Activated CD4-positive, alpha-beta T cell treated with anti-CD3 and anti-CD28 coated beads for 36 hours (primary cell): ENCODE results near the gene SLC10A6. TPM values are rescaled to one million over a fixed set of nuclear protein-coding genes. Genes with fewer than 3 reads are reported as not detected.

ENCODE experiments used
- ATAC-seq: fragments of 200-7000 bp; cut with Tn5 transposase; one replicate; pipeline ENCODE4 v1.10.0; 2021; ENCODE audit warnings: mild to moderate bottlenecking, moderate library complexity
- CTCF ChIA-PET: fragments of 350-600 bp; sonication (Branson Sonifier 250); formaldehyde crosslinking; loops from one replicate; lab custom pipeline; 2021; ENCODE audit warnings: antibody characterized with exemption; lab: Charles Lee
- POLR2A ChIA-PET: fragments of 350-600 bp; sonication (Branson Sonifier 250); formaldehyde crosslinking; loops from one replicate; lab custom pipeline; 2021; ENCODE audit warnings: antibody characterized with exemption, inconsistent platforms; lab: Charles Lee
- DNase-seq: peaks from one replicate; pipeline ENCODE4 v3.0.0-alpha.2; 2020
- H3K27ac Mint-ChIP-seq: one replicate; pipeline ENCODE4 v1.8.0; 2021; ENCODE audit warnings: mixed read lengths
- H3K27me3 Mint-ChIP-seq: one replicate; pipeline ENCODE4 v1.8.0; 2021; ENCODE audit warnings: mixed read lengths
- H3K36me3 Mint-ChIP-seq: one replicate; pipeline ENCODE4 v1.8.0; 2021; ENCODE audit warnings: low read depth, mixed read lengths
- H3K4me1 Mint-ChIP-seq: one replicate; pipeline ENCODE4 v1.8.0; 2021; ENCODE audit warnings: mixed read lengths
- H3K4me3 Mint-ChIP-seq: one replicate; pipeline ENCODE4 v1.8.0; 2021; ENCODE audit warnings: mild to moderate bottlenecking, moderate library complexity, mixed read lengths
- H3K9me3 Mint-ChIP-seq: one replicate; pipeline ENCODE4 v1.8.0; 2021; ENCODE audit warnings: low read depth, mixed read lengths
- intact Hi-C, 2 experiments: fragments of 100-400 bp; cut with DNase I in 1 of 2; cut with micrococcal nuclease in 1 of 2; formaldehyde crosslinking; loops; one replicate each; pipeline versions ENCODE4 v1.14.2 to v1.15.1; 2022 to 2024; cut with DNase I, micrococcal nuclease
- total RNA-seq, 2 experiments: library from RNA; stranded (reverse); gene quantifications; one replicate each; pipeline ENCODE4 v1.2.3, GENCODE V29; 2021

The SLC10A6 gene
- total RNA-seq, 2 experiments from 2014 or later, result not detected

- CTCF ChIA-PET, result no interaction called here
- no peak overlapping the region for H3K4me3 Mint-ChIP-seq
- POLR2A ChIA-PET, result no interaction called here
- H3K4me1 Mint-ChIP-seq, result no peaks in the 10 kb centered on the region
- ATAC-seq (no peak), DNase-seq (no peak)
- no peaks in the 10 kb centered on the region for H3K9me3 Mint-ChIP-seq
- H3K36me3 Mint-ChIP-seq, result no peaks in the 10 kb centered on the region
- peaks cover 6% of the 10 kb centered on the region for H3K27me3 Mint-ChIP-seq
- no peak overlapping the region for H3K27ac Mint-ChIP-seq
- intact Hi-C loops, result no loop called here
Observed at GRCh38 chr4:86847571-86847970, 1.6 kb downstream of the SLC10A6 start.

- H3K27ac Mint-ChIP-seq, result no peak overlapping the region
- H3K27me3 Mint-ChIP-seq, result peaks cover 6% of the 10 kb centered on the region
- no peak for ATAC-seq
- DNase-seq, result no peak
- no peaks in the 10 kb centered on the region for H3K36me3 Mint-ChIP-seq
- no peak overlapping the region for H3K4me3 Mint-ChIP-seq
- H3K4me1 Mint-ChIP-seq, result no peaks in the 10 kb centered on the region
- intact Hi-C loops, result no loop called here
- ChIA-PET CTCF (no interaction called here), POLR2A (interaction anchor here (0.6 kb wide), 1 partner anchor 781 kb away, joined by 3 read pairs; no protein-coding TSS in a partner anchor)
- H3K9me3 Mint-ChIP-seq, result no peaks in the 10 kb centered on the region
Observed at GRCh38 chr4:86846921-86847320, 2.3 kb downstream of the SLC10A6 start.

- POLR2A ChIA-PET, result no interaction called here
- no peak for DNase-seq
- H3K4me3 Mint-ChIP-seq, result no peak overlapping the region
- ATAC-seq, result no peak
- H3K9me3 Mint-ChIP-seq, result no peaks in the 10 kb centered on the region
- H3K27me3 Mint-ChIP-seq, result peaks cover 5% of the 10 kb centered on the region
- no peaks in the 10 kb centered on the region for H3K36me3 Mint-ChIP-seq
- no peaks in the 10 kb centered on the region for H3K4me1 Mint-ChIP-seq
- CTCF ChIA-PET, result no interaction called here
- H3K27ac Mint-ChIP-seq, result no peak overlapping the region
- intact Hi-C loops, result no loop called here
Observed at GRCh38 chr4:86845593-86845992, 3.6 kb downstream of the SLC10A6 start.

- DNase-seq, result no peak
- intact Hi-C loops, result no loop called here
- H3K4me3 Mint-ChIP-seq, result no peak overlapping the region
- H3K9me3 Mint-ChIP-seq, result no peaks in the 10 kb centered on the region
- no peak for ATAC-seq
- POLR2A ChIA-PET, result no interaction called here
- H3K27me3 Mint-ChIP-seq, result no peaks in the 10 kb centered on the region
- H3K36me3 Mint-ChIP-seq, result no peaks in the 10 kb centered on the region
- no peak overlapping the region for H3K27ac Mint-ChIP-seq
- CTCF ChIA-PET, result no interaction called here
- no peaks in the 10 kb centered on the region for H3K4me1 Mint-ChIP-seq
Observed at GRCh38 chr4:86841309-86841708, 7.9 kb downstream of the SLC10A6 start.

- Mint-ChIP-seq H3K36me3 (no peaks in the 10 kb centered on the region), H3K27me3 (no peaks in the 10 kb centered on the region), H3K9me3 (no peaks in the 10 kb centered on the region), H3K4me3 (no peak overlapping the region), H3K4me1 (no peaks in the 10 kb centered on the region), H3K27ac (no peak overlapping the region)
- intact Hi-C loops, result no loop called here
- ChIA-PET CTCF (no interaction called here), POLR2A (no interaction called here)
- ATAC-seq (no peak), DNase-seq (no peak)
Observed at GRCh38 chr4:86840858-86841257, 8.3 kb downstream of the SLC10A6 start.

- ChIA-PET POLR2A (no interaction called here), CTCF (no interaction called here)
- H3K4me1 Mint-ChIP-seq, result no peaks in the 10 kb centered on the region
- DNase-seq (no peak), ATAC-seq (no peak)
- H3K4me3 Mint-ChIP-seq, result no peak overlapping the region
- intact Hi-C loops, result no loop called here
- H3K27me3 Mint-ChIP-seq, result no peaks in the 10 kb centered on the region
- no peak overlapping the region for H3K27ac Mint-ChIP-seq
- no peaks in the 10 kb centered on the region for H3K36me3 Mint-ChIP-seq
- no peaks in the 10 kb centered on the region for H3K9me3 Mint-ChIP-seq
Observed at GRCh38 chr4:86837691-86838503, 11.3 kb downstream of the SLC10A6 start.

- ATAC-seq (no peak), DNase-seq (no peak)
- CTCF ChIA-PET, result no interaction called here
- H3K27me3 Mint-ChIP-seq, result no peaks in the 10 kb centered on the region
- no peaks in the 10 kb centered on the region for H3K4me1 Mint-ChIP-seq
- H3K9me3 Mint-ChIP-seq, result no peaks in the 10 kb centered on the region
- intact Hi-C loops, result no loop called here
- H3K36me3 Mint-ChIP-seq, result no peaks in the 10 kb centered on the region
- POLR2A ChIA-PET, result no interaction called here
- H3K4me3 Mint-ChIP-seq, result no peak overlapping the region
- no peak overlapping the region for H3K27ac Mint-ChIP-seq
Observed at GRCh38 chr4:86835677-86836076, 13.5 kb downstream of the SLC10A6 start.

GRCh38 chr4:86834901-86835300 is 14.3 kb downstream of the SLC10A6 start:
- ATAC-seq (no peak), DNase-seq (no peak)
- Mint-ChIP-seq H3K27me3 (no peaks in the 10 kb centered on the region), H3K4me3 (no peak overlapping the region), H3K27ac (no peak overlapping the region), H3K9me3 (no peaks in the 10 kb centered on the region), H3K4me1 (no peaks in the 10 kb centered on the region), H3K36me3 (no peaks in the 10 kb centered on the region)
- CTCF ChIA-PET, result interaction anchor here (0.5 to 0.6 kb wide), 2 partner anchors 644 to 666 kb away, joined by 3 read pairs; no protein-coding TSS in a partner anchor
- intact Hi-C loops, result no loop called here
- POLR2A ChIA-PET, result no interaction called here

GRCh38 chr4:86833615-86834014 is 15.6 kb downstream of the SLC10A6 start:
- ATAC-seq, result no peak
- Mint-ChIP-seq H3K27me3 (no peaks in the 10 kb centered on the region), H3K36me3 (no peaks in the 10 kb centered on the region), H3K4me3 (no peak overlapping the region), H3K27ac (no peak overlapping the region), H3K4me1 (no peaks in the 10 kb centered on the region), H3K9me3 (no peaks in the 10 kb centered on the region)
- CTCF ChIA-PET, result interaction anchor here (0.6 kb wide), 1 partner anchor 521 kb away, joined by 4 read pairs; no protein-coding TSS in a partner anchor
- no peak for DNase-seq
- intact Hi-C loops, result no loop called here
- POLR2A ChIA-PET, result no interaction called here

GRCh38 chr4:86831262-86832130 is 17.7 kb downstream of the SLC10A6 start:
- no peaks in the 10 kb centered on the region for H3K27me3 Mint-ChIP-seq
- intact Hi-C loops, result no loop called here
- H3K4me1 Mint-ChIP-seq, result no peaks in the 10 kb centered on the region
- ChIA-PET POLR2A (no interaction called here), CTCF (no interaction called here)
- no peaks in the 10 kb centered on the region for H3K36me3 Mint-ChIP-seq
- H3K4me3 Mint-ChIP-seq, result no peak overlapping the region
- H3K27ac Mint-ChIP-seq, result no peak overlapping the region
- H3K9me3 Mint-ChIP-seq, result no peaks in the 10 kb centered on the region
- DNase-seq (no peak), ATAC-seq (no peak)

GRCh38 chr4:86825511-86825910 is 23.7 kb downstream of the SLC10A6 start:
- ChIA-PET CTCF (no interaction called here), POLR2A (no interaction called here)

GRCh38 chr4:86822136-86822535 is 27.0 kb downstream of the SLC10A6 start:
- DNase-seq (no peak), ATAC-seq (no peak)
- Mint-ChIP-seq H3K4me1 (no peaks in the 10 kb centered on the region), H3K4me3 (no peak overlapping the region), H3K9me3 (no peaks in the 10 kb centered on the region), H3K36me3 (no peaks in the 10 kb centered on the region), H3K27me3 (no peaks in the 10 kb centered on the region), H3K27ac (no peak overlapping the region)
- intact Hi-C loops, result no loop called here
- ChIA-PET POLR2A (no interaction called here), CTCF (no interaction called here)

More at GRCh38 chr4:86825511-86825910, 23.7 kb downstream of the SLC10A6 start:
- no peak overlapping the region for H3K4me3 Mint-ChIP-seq
- H3K27ac Mint-ChIP-seq, result no peak overlapping the region
- H3K27me3 Mint-ChIP-seq, result no peaks in the 10 kb centered on the region
- intact Hi-C loops, result no loop called here
- DNase-seq (no peak), ATAC-seq (no peak)
- H3K4me1 Mint-ChIP-seq, result no peaks in the 10 kb centered on the region
- no peaks in the 10 kb centered on the region for H3K9me3 Mint-ChIP-seq
- no peaks in the 10 kb centered on the region for H3K36me3 Mint-ChIP-seq
